Activated CD4-positive, CD25-positive, alpha-beta regulatory T cell treated with anti-CD3 and anti-CD28 coated beads, Interleukin-2, amount 50 U/mL, for 24 hours (primary cell): ENCODE measurements around the gene PLA2G4E.

Experiments used
- ATAC-seq, 2 donors: fragments of 150-1000 bp; cut with Tn5 transposase; one replicate each; pipeline ENCODE4 v1.10.0; 2021; ENCODE audit warnings: mild to moderate bottlenecking in 1 of 2, moderate library complexity in 1 of 2

PLA2G4E gene

DNA sequence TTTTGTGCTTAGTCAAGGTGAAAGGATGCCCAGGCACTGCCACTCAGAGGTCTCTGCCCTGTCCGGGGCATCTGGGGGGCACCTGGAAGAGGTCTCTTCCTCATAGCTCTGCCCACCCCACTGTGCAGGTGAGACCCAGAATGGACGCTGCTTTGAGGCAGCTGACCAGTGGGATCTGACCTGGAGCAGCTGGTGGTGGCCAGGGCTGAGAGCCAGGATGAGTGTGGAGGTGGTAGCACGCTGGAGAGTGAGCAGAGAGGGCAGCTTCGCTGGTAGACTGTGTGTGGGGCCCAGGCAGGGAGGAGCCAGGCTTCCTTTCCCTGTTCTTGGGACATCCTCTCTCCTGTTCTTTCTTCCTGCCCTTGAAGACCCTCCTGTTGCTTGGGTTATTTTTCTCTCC is 32.2 kb upstream of the PLA2G4E start:
- ATAC-seq: no peak

DNA sequence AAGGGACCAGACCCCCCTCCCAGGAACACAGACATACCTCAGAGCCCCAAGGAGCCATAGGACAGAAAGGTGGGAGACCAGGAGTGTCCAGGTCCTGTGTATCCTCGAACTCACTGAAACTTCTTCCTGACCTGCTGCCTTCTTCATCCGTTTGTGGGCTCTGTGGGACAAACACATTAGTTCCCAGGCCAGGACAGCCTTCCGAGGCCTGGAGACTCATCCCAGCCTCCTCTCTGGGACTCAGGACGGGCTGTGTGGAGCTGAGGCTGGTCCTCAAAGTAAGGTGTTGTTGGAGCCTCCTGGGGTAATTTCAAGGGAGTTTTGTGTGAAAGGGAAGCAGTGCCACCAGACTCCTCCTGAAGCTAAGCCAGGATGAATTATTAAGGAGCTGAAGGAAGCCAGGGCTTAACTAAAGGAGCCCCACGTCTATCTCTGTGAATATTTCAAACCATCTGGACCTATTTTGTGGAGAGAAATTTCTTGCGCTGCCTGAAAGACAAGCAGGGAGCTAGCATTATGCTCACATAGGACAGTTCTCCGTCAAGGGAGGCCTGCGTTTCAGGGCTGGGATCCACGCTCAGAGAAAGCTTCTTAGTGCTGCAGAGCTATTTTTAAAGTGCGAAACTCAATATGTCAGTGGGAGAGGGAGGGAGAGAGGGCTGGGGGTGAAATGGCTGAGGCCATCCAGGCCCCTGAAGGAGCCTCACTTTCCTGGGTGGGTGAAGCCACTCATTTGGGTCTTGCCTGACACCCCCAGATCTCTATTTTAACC is 29.8 kb upstream of the PLA2G4E start:
- ATAC-seq: no peak

DNA sequence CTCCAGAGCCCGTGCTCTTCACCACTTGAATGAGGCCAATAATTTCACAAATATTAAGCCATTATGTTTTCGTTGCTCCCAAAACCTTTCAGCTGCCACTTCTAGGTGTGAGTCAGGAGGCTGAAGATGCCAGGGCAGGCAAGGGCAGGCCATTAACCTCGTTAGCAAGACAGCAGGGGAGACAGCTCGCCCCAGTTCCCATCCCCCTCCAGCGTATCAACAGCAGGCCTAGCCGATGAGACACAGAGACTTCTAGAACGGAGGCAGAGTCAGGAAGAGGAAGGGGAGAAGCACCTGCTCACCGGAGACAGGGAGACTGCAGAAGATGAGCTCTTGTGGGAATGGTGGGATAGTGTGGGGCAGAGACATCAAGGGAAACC is 28.0 kb upstream of the PLA2G4E start:
- ATAC-seq: no peak

DNA sequence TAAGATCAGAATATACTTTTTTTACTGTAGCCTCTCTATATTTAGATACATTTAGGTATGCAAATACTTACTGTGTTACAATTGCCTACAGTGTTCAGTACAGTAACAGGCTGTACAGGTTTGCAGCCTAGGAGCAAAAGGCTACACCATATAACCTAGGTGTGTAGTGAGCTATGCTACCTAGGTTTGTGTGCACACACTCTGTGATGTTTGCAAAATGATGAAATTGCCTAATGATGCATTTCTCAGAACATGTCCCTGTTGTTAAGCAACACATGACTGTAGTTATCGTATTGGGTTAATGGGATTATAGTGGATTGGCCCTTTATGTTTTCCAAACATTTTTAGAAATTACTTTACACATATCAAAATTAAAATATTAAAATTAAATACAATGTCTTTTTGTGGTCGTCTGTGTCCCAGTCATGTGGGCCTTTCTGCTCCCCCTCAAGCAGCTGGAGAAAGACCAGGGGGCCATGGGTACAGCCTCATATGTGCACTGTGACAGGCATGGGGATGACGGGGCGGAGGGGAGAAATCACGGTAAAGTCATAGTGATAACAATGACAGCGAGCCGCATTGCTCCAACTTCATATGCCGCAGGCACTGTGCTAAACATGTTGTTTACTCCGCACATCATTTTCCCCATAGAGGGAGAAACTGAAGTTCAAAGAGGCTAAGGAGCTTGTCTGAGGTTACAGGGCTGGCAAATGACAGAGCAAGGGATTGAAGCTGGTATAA is 27.4 kb upstream of the PLA2G4E start:
- no peak for ATAC-seq

DNA sequence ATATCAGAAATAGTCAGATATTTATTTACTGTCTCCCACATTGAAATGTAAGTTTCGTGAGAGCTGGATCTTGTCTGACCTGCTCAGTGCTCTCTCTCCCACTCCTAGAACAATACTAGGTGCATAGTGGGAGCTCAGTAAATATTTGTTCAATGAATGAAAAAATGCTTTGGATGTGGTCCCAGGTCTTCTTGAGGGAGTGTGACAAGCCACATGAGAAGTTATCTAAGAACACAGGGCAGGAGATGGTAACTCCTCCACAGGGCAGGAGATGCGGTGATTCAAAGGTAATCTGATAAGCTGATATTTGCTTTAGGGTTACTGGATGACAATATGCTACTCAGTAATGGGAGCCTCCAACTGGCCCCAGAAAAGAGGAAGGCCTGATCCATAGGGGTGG is 25.8 kb upstream of the PLA2G4E start:
- no peak for ATAC-seq

DNA sequence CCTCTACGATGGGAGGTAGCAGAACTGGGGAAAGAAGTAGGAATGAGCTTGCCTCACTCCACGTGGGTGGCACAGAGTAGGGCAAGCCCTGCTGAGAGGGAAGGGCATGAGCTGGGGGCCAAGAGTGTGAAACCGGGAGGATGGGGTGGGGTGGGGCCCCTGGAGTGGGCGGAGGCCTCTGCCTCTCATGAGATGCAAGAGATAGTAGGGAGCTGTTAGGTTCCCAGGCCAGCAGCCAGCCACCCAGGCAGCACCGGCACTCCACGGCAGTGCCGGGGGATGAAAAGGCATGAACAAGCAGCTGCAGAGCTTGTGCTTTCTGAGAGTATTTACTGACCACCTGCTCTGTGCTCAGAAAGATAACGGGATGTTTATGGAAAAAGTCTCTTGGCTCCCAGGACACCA is 24.4 kb upstream of the PLA2G4E start:
- no peak for ATAC-seq

DNA sequence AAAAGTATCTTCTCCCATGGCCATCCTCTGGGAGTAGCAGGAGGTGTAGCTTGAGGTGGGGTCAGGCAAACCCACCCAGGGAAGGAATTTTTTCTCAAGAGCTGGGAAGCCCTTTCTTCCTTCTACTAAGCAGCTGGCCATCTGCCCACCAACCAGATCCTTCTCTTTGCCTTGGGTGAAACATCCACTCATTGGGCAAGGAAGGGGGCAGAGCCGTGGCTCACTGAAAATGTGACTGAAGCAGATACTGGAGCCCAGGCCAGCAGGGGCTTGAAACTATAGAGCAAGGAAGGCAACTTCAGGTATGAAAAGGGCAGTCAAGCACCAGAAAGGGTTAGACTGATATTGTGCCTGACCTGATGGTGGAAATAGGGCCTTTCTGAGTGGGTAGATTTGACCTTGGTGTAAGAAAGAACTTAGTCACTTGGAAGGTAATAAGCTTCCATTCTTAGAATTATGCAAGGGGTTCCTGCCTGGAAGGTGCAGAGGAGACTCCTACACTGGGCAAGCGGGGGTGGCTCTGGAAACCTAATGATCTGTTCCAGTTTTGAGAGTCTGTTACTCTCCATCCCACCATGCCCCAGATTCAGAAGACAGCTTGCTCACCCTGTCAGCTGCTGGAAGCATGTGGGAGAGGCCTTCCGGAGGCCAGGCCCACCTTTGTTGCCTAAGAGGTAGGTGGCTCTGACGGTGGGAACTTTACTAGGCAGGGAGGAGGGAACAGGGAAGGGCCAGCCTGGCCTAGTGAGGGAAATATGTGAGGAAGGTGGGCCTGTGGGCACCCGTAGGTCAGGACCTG is 22.0 kb upstream of the PLA2G4E start:
- ATAC-seq: no peak

DNA sequence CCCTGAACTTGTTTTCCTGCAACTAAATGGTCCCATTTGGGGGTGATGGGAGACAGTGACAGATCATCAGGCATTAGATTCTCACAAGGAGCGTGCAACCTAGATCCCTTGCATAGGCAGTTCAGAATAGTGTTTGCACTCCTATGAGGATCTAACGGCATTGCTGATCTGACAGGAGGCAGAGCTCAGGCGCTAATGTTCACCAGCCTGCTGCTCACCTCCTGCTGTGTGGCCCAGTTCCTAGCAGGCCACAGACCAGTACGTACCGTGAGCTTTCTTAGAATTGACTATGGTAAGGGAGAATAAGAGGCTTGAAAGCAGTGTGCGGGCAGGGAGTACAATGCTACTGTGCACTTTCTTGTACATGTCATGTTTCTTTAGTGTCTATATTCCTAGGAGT is 17.6 kb upstream of the PLA2G4E start:
- no peak for ATAC-seq

DNA sequence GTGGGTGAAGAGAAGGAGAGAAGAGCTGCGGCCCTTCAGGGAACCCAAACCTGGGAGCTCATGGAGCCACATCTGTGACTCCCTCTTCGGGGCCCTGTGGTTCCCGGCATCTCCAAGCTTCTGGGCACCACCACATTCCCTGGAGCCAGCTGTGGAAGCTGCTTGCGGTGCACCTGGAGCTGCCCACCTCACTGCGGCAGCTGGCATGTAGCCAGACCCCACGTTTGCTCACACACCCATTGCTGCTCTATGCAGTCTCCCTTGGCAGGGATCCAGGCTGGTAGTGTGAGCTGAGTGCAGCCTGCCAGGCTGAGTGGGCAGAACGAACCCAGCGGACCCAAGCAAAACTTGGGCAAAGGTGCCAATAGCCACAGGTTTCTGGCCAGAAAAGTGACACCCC is 16.8 kb upstream of the PLA2G4E start:
- ATAC-seq: no peak

DNA sequence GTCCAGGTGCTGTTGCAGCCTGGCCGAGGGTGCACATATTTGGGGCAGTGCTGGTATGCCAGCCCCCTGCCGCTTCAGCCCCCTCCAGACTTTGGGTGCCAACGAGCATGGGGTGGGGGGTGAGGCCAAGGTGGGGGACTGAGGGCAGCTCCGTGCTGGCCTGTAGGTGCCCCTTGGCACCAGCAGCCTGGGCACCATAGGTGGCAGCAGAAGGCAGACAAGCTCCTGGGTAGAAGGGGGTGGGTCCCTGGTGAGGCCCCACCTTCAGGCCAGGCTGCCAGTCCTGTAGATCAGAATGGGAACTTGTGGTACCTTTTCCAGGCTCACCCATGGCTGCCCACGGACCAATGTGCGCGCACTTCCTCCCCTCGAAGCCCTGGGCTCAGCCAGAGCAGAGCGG is 16.1 kb upstream of the PLA2G4E start:
- no peak for ATAC-seq

DNA sequence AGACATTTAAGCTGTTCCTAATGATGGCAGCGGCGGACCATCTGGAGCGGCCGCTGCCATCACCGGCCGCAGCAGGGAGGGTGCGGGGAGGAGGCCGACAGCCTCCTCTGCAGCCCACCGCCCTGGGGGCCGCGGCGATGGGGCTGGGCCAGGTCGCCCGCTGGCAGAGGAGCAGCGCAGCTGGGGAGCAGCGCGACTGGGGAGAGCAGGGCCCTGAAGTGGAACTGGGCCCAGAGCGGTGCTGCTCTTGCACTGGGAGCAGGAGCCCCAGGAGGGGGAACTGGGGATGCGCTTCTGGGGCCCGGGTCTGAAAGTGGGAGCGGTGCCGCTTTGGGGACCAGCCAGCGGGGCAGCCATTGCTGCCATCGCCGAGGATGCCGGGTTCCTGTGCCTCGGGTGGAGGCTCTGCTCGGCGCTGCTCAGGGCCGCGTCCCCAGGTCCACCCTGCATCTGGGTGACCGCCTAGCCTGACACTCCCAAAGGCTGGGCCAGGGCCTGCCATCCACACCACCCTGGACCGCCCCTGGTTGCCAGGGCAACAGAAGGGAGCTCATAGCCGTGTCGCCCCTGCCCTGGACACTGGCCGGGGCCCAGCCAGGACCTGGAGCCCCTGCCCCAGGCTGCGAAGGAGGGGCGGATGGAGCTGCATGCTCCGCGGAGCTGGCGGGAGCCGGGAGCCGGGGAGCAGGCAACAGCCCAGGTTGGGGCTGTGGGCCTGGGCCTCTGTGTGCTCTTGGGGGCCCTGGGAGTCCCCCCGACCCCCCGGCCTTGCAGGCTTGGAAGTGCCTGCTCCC is 15.5 kb upstream of the PLA2G4E start:
- no peak for ATAC-seq

DNA sequence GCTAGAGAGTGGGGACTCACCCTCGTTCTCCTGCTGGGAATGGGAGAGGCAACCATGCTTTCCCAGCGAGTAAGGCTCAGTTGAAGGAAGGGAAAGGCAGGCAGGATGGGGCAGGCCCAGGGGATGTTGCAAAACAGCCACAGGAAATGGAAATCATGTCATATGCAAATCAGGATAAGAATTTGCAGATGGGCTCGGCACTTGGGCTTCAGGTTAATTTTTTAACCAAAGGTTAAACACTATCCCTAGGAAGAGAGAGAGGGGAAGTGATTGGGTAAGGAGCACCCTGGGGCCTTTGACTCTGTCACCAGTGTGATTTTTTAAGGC is 14.6 kb upstream of the PLA2G4E start:
- ATAC-seq: peak in 1 of 2 donors; percentile 28

DNA sequence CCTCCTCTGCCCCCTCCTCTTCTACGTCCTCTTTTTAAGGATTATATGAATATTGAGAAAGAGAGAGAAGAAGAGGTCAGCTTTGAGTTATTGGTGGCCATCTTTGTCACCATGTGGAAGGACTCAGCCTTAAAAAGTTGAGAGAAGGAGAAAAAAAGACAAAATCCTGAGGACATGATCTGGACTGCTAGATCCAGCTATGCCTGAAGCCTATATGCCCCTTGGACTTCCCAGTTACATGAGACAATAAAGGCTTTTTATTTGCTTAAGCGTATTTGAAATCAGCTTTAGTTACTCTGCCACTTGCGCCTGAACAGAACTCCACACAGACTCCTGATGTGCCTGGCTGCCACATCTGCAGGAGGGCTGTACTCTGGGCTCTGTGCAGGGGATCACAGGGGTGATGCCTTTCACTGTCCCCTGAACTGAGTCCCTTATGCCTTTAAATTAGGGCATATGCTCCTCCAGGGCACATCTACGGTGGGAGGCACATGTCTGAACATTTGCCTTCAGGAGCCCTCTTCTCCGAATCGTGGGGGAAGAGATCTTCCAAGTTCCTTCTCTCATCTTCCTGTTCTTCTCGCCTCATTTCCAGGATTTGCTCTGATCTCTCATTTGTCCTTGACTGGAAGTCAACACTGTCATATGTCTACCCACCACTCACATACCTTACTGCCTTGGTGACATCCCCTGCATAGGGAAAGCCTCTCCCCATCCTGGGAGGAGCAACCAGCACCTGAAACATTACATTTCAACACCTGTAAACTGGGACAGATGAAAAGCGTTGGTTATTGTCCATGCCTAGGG is 14.0 kb upstream of the PLA2G4E start:
- no peak for ATAC-seq

DNA sequence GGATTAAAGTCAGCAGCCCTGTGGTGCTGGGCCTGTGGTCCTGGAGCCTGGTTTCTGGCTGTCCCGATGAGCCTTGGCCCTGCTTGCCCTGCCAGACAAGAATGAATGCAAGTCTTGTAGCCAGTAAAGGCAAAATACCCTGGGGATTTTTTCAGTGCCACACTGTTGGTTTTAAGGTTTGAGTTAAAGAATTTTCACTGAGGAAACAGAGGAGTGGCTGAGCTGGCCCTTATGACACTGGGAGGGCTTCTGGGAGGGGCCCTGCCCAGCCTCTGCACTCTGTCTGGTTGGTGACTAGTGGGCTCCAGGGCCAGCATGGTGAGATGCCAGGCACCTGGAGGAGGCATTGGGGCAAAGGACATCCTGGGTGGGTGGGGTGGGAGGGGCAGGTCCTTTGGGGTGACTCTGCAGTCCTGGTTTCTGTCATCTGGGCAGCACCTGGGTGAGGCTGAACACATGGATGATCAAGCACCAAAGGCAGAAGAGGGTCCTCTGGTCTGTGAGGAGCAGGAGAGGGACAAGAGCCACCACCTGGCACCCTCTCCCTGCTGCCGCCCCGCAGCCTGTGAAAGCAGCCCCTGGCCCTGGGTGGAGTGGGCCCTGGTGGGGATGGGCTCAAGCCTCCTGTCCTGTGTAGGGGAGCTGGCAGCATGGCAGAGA is 12.5 kb upstream of the PLA2G4E start:
- ATAC-seq: peak in 1 of 2 donors; percentile 54

DNA sequence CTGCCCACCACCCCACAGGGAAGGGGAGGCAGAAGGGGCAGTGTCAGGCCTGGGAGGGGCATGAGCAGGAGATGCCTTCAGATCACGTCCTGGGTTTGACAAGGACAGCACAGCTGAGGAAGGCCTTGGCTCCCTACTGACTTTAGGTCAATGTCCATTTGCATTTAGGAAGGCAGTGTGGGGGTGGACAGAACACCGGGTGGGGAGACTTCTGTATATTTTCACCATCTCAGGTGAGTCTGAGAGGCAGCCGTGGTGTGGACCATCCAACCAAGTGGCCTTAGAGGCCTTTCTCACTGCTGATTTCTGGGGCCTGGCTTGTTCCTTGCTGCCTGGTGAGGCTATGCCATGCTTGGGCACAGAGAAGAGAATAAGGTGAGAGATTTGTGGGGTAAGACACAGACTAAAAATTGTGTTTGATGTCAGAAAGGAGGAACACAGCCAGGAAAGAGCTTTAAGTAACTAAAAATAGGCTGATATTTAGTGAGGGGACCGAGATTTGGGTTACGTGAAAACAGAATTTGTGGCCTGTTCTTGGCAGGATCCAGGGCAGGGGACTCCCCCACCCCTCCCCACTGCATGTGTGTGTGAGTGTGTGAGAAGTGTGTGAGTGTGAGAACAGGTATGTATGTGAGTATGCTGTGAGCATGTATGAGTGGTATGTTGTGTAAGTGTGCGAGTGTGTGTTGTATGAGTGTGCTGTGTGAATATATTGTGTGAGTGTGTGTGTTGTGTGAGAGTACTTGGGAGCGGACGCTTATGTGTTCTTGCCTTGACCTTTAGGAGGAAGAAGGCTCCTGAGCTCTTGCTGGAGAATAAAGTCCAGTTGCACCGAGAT is 11.8 kb upstream of the PLA2G4E start:
- peak in 1 of 2 donors; percentile 18 for ATAC-seq

DNA sequence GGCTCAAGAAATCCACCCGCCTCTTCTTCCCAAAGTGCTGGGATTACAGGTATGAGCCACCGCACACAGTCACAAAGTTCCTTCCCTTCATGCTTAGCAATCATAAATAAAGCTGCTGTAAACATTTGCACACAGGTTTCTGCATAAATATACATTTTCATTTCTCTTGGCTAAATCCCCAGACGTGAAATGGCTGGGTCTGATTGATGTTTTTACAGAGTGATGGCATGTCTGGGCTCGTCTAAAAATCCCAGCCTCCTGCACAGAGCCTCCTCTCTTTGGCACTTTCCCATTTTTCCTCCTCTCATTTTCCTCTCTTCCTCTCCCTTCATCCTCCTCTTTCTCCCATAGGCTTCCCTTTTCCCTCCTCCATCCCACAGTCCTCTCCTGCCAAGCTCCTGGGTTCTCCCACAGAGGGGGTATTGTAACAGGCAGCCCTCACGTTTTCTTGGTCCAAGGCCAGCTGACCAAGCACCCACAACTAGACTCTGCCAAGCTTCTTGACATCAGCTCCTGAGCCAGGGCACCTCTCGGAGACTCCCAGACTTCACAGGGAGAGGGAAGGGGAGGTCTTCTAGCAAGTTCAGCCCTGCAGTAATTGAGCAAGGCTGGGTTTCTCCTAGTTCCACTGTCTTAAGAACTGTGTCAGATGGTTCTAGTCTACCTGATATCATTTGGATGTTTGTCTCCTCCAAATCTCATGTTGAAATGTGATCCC is 10.5 kb upstream of the PLA2G4E start:
- no peak for ATAC-seq

DNA sequence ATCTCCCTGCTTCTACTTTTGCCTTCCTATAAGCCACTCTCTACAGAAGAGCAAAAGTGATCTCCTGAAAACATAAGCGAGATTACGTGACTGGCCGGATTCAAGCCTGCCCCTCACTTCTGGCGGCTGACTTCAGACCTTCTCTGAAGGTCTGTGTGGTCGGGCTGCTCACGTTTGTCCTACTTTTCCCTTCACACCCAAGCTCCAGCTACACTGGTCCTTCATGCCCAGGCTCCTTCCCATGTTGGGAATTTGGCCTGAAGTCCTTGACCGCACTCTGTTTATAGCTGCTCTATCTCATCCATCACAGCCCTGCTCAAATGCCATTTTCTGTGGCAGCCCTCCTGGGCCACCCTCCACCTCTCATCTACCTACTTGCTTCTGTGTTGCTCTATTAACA is 6.7 kb upstream of the PLA2G4E start:
- ATAC-seq: no peak

DNA sequence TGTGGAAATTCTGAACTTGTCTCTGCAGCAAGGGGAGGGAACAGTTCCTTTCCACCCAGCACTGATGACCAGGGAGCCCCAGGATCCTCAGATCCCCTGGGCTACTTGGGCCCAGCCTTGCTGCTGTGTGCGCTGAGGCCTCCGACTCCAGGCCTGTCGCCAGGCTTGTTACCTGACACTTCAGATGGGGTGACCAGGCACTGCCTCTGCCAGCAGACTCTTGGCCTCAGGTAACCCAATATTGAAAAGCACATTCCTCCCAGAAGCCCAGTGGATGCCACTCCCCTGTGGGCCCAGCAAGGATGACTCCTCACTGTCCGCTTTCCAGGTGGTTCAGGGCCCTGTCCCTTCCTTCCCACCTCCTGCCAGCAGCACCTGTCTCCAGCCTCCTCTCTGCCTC is 3.5 kb upstream of the PLA2G4E start:
- ATAC-seq: no peak

DNA sequence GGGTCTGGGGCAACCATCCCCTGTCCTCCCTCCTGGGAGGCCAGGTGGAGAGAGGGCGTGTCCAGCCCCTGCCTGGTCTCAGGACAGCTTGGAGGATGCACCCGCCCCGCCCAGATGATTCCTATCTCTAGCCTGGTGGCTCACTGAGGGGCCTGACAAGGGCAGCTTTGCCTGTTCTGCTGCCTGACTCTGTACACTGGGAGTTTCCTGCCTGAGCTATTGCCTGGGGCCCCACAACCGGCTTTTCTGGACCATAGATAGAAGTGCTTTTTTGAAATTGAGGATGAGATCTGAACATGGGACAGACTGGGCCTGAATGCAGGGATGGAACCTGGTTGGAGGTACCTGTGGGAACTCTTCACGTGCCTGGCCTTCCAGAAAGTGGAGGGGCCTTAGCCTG is 751 bp upstream of the PLA2G4E start:
- no peak for ATAC-seq
